Epithelial cell of esophagus (primary cell): ENCODE measurements around the gene PPP2R5A.
A peak's percentile ranks its signal among the peaks of the same experiment; 100 is the strongest.

Experiments
- DNase-seq: peaks from one replicate; pipeline ENCODE4 v3.0.0; 2010; ENCODE audit warnings: low read depth
- H3K4me3 ChIP-seq: 2 replicates; pipeline ENCODE4 v1.5.1; 2011; ENCODE audit warnings: mild to moderate bottlenecking, low read length, control low read depth
- CTCF ChIP-seq: IDR thresholded peaks from 2 replicates; pipeline ENCODE4 v1.5.1; 2011; ENCODE audit warnings: low read depth, mild to moderate bottlenecking, low read length, control low read depth, inconsistent platforms; ENCODE audit not compliant: insufficient read depth; ENCODE audit errors: missing control alignments

The PPP2R5A gene

GRCh38 chr1:212366901-212367300, 81.7 kb downstream of the PPP2R5A start:
- H3K4me3 ChIP-seq, result no peak overlapping the region
- DNase-seq, result peak; percentile 17
- TF ChIP-seq CTCF, result no peak

- no peak for TF ChIP-seq CTCF
- DNase-seq, result no peak
- no peak overlapping the region for H3K4me3 ChIP-seq
Measured at GRCh38 chr1:212367474-212368072, 82.4 kb downstream of the PPP2R5A start.

GRCh38 chr1:212368073-212368484, 82.9 kb downstream of the PPP2R5A start:
- peak; percentile 80 for DNase-seq
- TF ChIP-seq CTCF, result peak; percentile 94
- H3K4me3 ChIP-seq, result no peak overlapping the region

DNA sequence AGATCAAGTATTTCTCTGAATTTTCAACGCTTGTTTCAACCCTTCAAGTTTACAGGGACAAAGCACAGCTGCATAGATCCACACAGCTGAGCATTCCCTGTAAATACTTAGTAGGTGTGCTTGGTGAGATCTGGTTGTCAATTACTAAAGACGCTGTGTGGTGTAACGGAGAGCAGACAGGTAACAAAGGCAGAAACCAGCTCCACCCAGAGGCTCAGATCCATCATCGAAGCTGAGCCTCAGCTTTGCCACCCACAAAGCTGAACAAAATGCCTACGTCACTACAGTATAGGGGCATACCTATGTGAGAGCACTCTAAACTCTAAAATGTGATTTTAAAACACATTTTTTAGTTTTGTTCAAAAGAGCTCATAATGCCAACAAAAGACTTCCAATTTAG, 90.8 kb downstream of the PPP2R5A start:
- H3K4me3 ChIP-seq, result no peak overlapping the region
- no peak for TF ChIP-seq CTCF
- no peak for DNase-seq

DNA sequence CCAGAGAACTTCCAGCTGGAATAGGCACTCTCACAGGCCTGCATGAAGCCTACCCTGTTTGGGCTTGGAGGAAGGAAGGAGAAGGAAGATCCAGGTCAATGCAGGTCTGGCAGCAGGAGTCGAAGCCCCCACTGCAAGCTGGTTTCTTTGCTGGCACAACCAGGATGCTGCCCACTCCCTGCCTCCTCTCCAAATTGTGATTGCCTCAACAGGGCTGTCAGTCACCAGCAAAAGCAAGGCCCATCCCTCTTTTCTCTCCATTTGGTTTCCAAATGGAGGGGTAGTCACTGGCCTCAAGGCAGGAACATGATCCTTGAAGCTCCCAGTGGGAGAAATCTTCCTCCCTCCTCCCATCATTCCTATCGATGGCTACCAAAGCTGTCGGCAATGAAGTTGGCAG, 92.4 kb downstream of the PPP2R5A start:
- no peak for TF ChIP-seq CTCF
- no peak for DNase-seq
- H3K4me3 ChIP-seq, result no peak overlapping the region

GRCh38 chr1:212379366-212379765, 94.2 kb downstream of the PPP2R5A start:
- no peak for DNase-seq
- TF ChIP-seq CTCF, result no peak
- no peak overlapping the region for H3K4me3 ChIP-seq

GRCh38 chr1:212381397-212382035, 96.3 kb downstream of the PPP2R5A start:
- TF ChIP-seq CTCF, result no peak
- DNase-seq, result no peak
- H3K4me3 ChIP-seq, result no peak overlapping the region
